ENCODE data around the gene MYOZ3.

The MYOZ3 gene, protein sequence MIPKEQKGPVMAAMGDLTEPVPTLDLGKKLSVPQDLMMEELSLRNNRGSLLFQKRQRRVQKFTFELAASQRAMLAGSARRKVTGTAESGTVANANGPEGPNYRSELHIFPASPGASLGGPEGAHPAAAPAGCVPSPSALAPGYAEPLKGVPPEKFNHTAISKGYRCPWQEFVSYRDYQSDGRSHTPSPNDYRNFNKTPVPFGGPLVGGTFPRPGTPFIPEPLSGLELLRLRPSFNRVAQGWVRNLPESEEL

DNA sequence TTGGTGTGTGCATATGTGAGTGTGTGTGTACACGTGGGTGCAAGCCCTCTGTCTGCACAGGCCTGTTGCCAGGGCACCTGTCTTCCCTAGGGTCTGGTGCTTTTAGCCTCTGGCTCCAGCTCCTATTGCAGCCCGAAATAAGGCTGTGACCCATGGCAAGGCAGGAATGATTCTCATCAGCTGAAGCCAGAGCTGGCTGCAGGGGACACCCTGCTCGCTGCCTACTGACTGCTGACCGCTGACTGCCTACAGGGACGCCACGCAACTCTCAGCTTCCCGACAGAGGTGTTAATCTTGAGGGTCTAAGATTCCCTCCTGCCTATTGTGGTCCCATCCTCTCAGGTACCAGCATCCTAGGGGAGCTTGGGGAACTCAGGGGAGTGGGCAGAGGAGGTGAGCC lies at the start of gene MYOZ3:
Gene MYOZ3 (plus strand): TSS at position 166 of the 400 bp plus-strand sequence. CDS start 1,691 bp downstream, outside the sequence.
- POLR2A ChIA-PET = no interaction called here
- CTCF ChIA-PET = interaction anchor here (1.2 to 14.0 kb wide), 4 partner anchors 12 to 202 kb away, joined by 3 to 149 read pairs (median 6); partner anchors contain the start of gene RBM22
- DNase-seq (ENCODE audit: extremely low spot score) = no peak
- TF ChIP-seq, protein P1, sequence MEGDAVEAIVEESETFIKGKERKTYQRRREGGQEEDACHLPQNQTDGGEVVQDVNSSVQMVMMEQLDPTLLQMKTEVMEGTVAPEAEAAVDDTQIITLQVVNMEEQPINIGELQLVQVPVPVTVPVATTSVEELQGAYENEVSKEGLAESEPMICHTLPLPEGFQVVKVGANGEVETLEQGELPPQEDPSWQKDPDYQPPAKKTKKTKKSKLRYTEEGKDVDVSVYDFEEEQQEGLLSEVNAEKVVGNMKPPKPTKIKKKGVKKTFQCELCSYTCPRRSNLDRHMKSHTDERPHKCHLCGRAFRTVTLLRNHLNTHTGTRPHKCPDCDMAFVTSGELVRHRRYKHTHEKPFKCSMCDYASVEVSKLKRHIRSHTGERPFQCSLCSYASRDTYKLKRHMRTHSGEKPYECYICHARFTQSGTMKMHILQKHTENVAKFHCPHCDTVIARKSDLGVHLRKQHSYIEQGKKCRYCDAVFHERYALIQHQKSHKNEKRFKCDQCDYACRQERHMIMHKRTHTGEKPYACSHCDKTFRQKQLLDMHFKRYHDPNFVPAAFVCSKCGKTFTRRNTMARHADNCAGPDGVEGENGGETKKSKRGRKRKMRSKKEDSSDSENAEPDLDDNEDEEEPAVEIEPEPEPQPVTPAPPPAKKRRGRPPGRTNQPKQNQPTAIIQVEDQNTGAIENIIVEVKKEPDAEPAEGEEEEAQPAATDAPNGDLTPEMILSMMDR (IDR thresholded peaks at IDR 0.05; ENCODE audit: control extremely low read depth, extremely low read depth, low read depth, missing control alignments) = no peak

DNA sequence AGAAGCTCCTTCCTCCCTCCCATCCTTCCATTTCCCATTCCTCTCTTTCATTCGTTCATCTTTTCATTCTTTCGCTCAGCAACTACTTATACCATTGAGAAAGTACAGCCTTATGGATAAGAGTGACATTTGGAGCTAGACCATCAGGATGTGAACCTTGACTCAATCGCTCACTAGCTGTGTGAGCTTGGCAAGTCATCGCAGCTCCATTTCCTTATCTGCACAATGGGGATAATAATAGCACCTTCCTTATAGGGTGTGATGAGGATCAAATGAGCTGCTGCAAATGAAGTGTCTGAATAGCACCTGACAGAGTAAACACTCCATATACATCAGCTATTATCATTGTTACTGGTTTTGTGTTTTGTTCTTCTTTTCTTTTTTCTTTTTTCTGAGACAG lies 48.6 kb upstream of the MYOZ3 start:
- POLR2A ChIA-PET = no interaction called here
- CTCF ChIA-PET = interaction anchor here (0.7 to 1.8 kb wide), 5 partner anchors 11 to 52 kb away, joined by 3 to 4 read pairs (median 3); no protein-coding TSS in a partner anchor

DNA sequence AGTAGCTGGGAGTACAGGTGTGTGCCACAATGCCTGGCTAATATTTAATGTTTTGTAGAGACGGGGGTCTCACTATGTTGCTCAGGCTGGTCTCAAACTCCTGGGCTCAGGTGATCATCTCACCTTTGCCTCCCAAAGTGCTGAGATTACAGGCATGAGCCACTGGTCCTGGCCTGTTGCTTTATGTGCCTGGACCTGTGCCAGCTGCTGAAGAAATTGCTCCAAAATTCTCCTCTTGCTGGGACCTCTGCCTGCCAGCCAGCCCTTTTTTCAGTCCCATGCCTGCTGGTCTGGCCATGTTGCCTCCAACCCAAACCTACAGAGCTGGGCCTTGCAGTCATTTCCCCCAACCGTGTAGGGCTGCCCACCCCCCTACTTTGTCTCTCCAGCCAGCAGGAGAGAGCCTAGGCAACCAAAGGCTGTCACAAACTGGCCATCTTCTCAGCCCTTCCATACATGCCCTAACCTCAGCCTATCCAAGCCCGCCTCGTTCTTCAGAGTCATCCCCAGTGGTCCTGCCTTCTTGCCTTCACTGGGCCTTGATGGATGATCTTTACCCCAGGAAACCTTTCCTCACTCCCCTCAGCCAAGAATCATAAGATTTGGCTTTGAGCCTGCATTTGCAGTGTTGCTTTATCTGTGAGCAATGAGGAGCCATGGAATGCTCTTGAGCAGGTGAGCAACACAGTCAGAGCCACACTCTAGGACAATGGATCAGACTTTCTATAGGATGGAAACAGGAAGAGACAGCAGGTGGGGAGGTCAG lies 48.0 kb upstream of the MYOZ3 start:
- no peak for DNase-seq (ENCODE audit: extremely low spot score)
- TF ChIP-seq, protein P1 (IDR thresholded peaks at IDR 0.05; ENCODE audit: control extremely low read depth, extremely low read depth, low read depth, missing control alignments) = no peak
- CTCF ChIA-PET = interaction anchor here (0.7 to 1.5 kb wide), 4 partner anchors 19 to 53 kb away, joined by 3 read pairs; no protein-coding TSS in a partner anchor
- POLR2A ChIA-PET = no interaction called here

More for the DNA sequence above, 48.6 kb upstream of the MYOZ3 start:
- TF ChIP-seq, protein P1 (IDR thresholded peaks at IDR 0.05; ENCODE audit: control extremely low read depth, extremely low read depth, low read depth, missing control alignments) = no peak
- DNase-seq (ENCODE audit: extremely low spot score) = no peak

GRCh38 chr5:150613991-150614660 lies 46.9 kb upstream of the MYOZ3 start:
- DNase-seq (ENCODE audit: extremely low spot score) = no peak
- ChIA-PET CTCF (interaction anchor here (0.8 kb wide), 1 partner anchor 28 kb away, joined by 3 read pairs; no protein-coding TSS in a partner anchor), POLR2A (no interaction called here)
- TF ChIP-seq, protein P1 (IDR thresholded peaks at IDR 0.05; ENCODE audit: control extremely low read depth, extremely low read depth, low read depth, missing control alignments) = no peak

- no peak for DNase-seq (ENCODE audit: extremely low spot score)
- CTCF ChIA-PET = interaction anchor here (0.8 kb wide), 1 partner anchor 29 kb away, joined by 3 read pairs; no protein-coding TSS in a partner anchor
- TF ChIP-seq, protein P1 (IDR thresholded peaks at IDR 0.05; ENCODE audit: control extremely low read depth, extremely low read depth, low read depth, missing control alignments) = no peak
- POLR2A ChIA-PET = no interaction called here
These were observed 46.4 kb upstream of the MYOZ3 start for GRCh38 chr5:150614661-150615060.

- ChIA-PET CTCF (interaction anchor here (0.8 to 1.4 kb wide), 2 partner anchors 11 to 29 kb away, joined by 3 to 5 read pairs; no protein-coding TSS in a partner anchor), POLR2A (no interaction called here)
- no peak for DNase-seq (ENCODE audit: extremely low spot score)
- TF ChIP-seq, protein P1 (IDR thresholded peaks at IDR 0.05; ENCODE audit: control extremely low read depth, extremely low read depth, low read depth, missing control alignments) = no peak
These were observed 45.8 kb upstream of the MYOZ3 start for GRCh38 chr5:150615141-150615699.
